ENCODE measurements around the gene ARID1B. TPM values are rescaled to one million over a fixed set of nuclear protein-coding genes. Genes with fewer than 3 reads are reported as not detected.

ARID1B gene
- total RNA-seq, 1 donor from 2014 or later: 79.1 TPM

GRCh38 chr6:156808287-156808686 is 31.1 kb downstream of the ARID1B start:
- DNase-seq (ENCODE audit: low spot score): no peak
- intact Hi-C loops (cut with micrococcal nuclease): no loop called here
- peaks cover 7% of the 10 kb centered on the region for H3K36me3 Mint-ChIP-seq (ENCODE audit: low read depth)
- no peaks in the 10 kb centered on the region for H3K27me3 Mint-ChIP-seq (ENCODE audit: insufficient read depth)
- no peak overlapping the region for H3K4me3 Mint-ChIP-seq
- H3K4me1 Mint-ChIP-seq (ENCODE audit: low read depth): peaks cover 41% of the 10 kb centered on the region
- peaks cover 4% of the 10 kb centered on the region for H3K9me3 Mint-ChIP-seq
- H3K27ac Mint-ChIP-seq: no peak overlapping the region

- peaks cover 4% of the 10 kb centered on the region for H3K9me3 Mint-ChIP-seq
- H3K36me3 Mint-ChIP-seq (ENCODE audit: low read depth): peaks cover 7% of the 10 kb centered on the region
- H3K27me3 Mint-ChIP-seq (ENCODE audit: insufficient read depth): no peaks in the 10 kb centered on the region
- peaks cover 33% of the 10 kb centered on the region for H3K4me1 Mint-ChIP-seq (ENCODE audit: low read depth)
- H3K4me3 Mint-ChIP-seq: no peak overlapping the region
- no peak overlapping the region for H3K27ac Mint-ChIP-seq
- DNase-seq (ENCODE audit: low spot score): no peak
- intact Hi-C loops (cut with micrococcal nuclease): no loop called here
Measured at GRCh38 chr6:156809034-156809433, 31.9 kb downstream of the ARID1B start.

DNA sequence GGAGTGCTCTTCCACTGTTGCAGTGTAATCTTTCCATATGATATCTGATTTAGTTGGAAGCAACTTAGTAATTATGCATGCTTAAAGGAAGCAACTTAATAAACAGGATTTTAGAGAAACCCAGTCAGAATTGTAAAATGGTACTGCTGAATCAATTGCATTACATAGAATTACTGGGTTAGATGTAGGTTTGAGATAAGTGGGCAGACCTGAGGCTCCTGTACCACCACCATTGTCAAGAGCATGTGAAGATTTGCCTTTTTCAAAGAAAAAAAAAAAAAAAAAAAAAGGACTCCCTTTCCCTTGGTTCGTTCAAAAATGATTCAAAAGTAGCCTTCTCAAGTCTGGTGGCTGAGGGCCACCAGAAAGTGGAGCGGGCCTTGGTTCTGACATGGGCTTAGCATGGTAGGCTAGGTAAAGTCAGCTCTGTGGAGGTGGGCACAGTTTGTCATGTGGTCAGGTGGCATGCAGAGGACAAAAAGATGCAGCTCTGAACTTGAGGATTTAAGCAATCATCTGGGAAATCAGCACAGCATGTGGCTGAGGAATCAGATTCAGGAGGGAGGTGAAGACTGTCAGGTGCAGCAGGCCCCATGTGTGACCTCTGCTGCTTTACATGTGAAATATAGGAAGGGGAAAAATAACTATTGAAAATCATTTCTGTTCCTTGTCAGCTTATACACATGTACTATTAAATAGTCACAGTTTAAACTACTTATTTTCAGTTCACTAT is 32.4 kb downstream of the ARID1B start:
- no peaks in the 10 kb centered on the region for H3K27me3 Mint-ChIP-seq (ENCODE audit: insufficient read depth)
- DNase-seq (ENCODE audit: low spot score): no peak
- intact Hi-C loops (cut with micrococcal nuclease): no loop called here
- H3K4me1 Mint-ChIP-seq (ENCODE audit: low read depth): peaks cover 33% of the 10 kb centered on the region
- H3K36me3 Mint-ChIP-seq (ENCODE audit: low read depth): peaks cover 7% of the 10 kb centered on the region
- no peak overlapping the region for H3K4me3 Mint-ChIP-seq
- H3K27ac Mint-ChIP-seq: no peak overlapping the region
- H3K9me3 Mint-ChIP-seq: peaks cover 4% of the 10 kb centered on the region

DNA sequence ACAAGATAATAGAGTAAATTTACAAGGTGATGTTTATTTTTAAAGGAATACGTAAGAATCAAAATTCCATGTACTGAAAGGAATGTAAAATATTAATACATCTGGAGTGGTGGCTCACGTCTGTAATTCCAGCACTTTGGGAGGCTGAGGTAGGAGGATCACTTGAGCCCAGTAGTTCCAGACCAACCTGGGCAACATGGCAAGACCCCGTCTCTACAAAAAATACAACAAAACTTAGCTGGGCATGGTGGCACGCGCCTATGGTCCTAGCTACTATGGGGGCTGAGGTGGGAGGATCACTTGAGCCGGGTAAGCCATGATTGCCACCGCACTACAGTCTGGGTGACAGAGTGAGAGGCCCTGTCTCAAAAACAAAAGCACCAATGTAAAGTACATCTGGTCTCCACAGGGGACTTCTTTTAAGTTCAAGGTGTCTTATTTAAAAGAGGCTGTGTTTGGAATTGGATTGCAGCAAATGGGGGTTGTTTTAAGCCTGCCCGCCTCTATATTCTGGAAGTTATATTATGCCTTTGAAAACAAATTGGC is 36.9 kb downstream of the ARID1B start:
- peaks cover 7% of the 10 kb centered on the region for H3K36me3 Mint-ChIP-seq (ENCODE audit: low read depth)
- DNase-seq (ENCODE audit: low spot score): no peak
- no peaks in the 10 kb centered on the region for H3K27me3 Mint-ChIP-seq (ENCODE audit: insufficient read depth)
- peaks cover 20% of the 10 kb centered on the region for H3K4me1 Mint-ChIP-seq (ENCODE audit: low read depth)
- peaks cover 4% of the 10 kb centered on the region for H3K9me3 Mint-ChIP-seq
- H3K27ac Mint-ChIP-seq: no peak overlapping the region
- H3K4me3 Mint-ChIP-seq: no peak overlapping the region
- intact Hi-C loops (cut with micrococcal nuclease): no loop called here

- Mint-ChIP-seq H3K4me1 (ENCODE audit: low read depth) (peaks cover 26% of the 10 kb centered on the region), H3K27ac (no peak overlapping the region), H3K27me3 (ENCODE audit: insufficient read depth) (no peaks in the 10 kb centered on the region), H3K9me3 (no peaks in the 10 kb centered on the region), H3K4me3 (no peak overlapping the region), H3K36me3 (ENCODE audit: low read depth) (no peaks in the 10 kb centered on the region)
- no peak for DNase-seq (ENCODE audit: low spot score)
- intact Hi-C loops (cut with micrococcal nuclease): no loop called here
Measured at GRCh38 chr6:156816505-156816904, 39.3 kb downstream of the ARID1B start.

GRCh38 chr6:156820089-156820798 is 43.1 kb downstream of the ARID1B start:
- Mint-ChIP-seq H3K4me3 (no peak overlapping the region), H3K27ac (peak overlapping the region; percentile 10), H3K9me3 (no peaks in the 10 kb centered on the region), H3K4me1 (ENCODE audit: low read depth) (peaks cover 36% of the 10 kb centered on the region), H3K27me3 (ENCODE audit: insufficient read depth) (no peaks in the 10 kb centered on the region), H3K36me3 (ENCODE audit: low read depth) (no peaks in the 10 kb centered on the region)
- no peak for DNase-seq (ENCODE audit: low spot score)
- intact Hi-C loops (cut with micrococcal nuclease): no loop called here

DNA sequence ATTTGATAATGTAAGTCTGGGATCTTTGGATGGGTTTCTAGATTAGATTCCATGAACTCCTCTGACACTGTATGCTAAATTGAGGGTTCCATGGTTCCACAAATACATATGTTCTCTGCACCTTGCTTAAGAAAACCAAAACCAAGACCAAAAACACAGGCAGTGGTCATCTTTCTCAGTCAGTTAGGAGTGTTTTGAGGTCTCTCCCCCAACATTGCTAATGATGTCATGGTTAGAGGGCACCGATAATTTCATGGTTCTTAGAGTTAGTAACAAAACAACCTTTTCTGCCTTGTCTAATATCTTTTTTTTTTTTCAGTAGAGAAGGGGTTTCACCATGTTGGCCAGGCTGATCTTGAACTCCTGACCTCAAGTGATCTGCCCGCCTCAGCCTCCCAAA is 44.5 kb downstream of the ARID1B start:
- DNase-seq (ENCODE audit: low spot score): no peak
- intact Hi-C loops (cut with micrococcal nuclease): no loop called here
- Mint-ChIP-seq H3K9me3 (no peaks in the 10 kb centered on the region), H3K27ac (no peak overlapping the region), H3K4me3 (no peak overlapping the region), H3K4me1 (ENCODE audit: low read depth) (peaks cover 44% of the 10 kb centered on the region), H3K36me3 (ENCODE audit: low read depth) (no peaks in the 10 kb centered on the region), H3K27me3 (ENCODE audit: insufficient read depth) (no peaks in the 10 kb centered on the region)

DNA sequence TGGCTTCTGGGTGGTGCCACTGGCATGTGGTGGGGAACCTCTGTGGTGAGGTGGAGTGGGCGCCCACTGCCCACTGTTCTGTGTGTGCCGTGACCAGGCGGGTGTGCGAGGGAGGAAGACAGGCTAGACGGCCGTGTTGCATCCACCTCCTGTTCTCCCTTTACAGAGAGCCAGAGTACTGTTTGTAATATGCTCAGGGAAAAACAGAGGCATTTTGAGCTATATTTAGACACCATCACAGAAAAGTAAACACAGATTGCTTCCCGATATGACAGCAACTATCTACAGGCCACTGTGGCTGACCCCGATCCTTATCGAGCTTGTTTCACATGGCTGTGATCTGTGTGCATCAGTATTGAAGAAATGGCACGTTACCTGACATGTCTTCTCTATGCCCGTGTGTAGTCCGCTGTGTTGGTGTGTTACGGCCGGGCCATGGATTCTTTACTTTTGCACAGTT is 45.6 kb downstream of the ARID1B start:
- peaks cover 44% of the 10 kb centered on the region for H3K4me1 Mint-ChIP-seq (ENCODE audit: low read depth)
- H3K27ac Mint-ChIP-seq: no peak overlapping the region
- H3K9me3 Mint-ChIP-seq: no peaks in the 10 kb centered on the region
- no peaks in the 10 kb centered on the region for H3K27me3 Mint-ChIP-seq (ENCODE audit: insufficient read depth)
- no peak for DNase-seq (ENCODE audit: low spot score)
- no peak overlapping the region for H3K4me3 Mint-ChIP-seq
- no peaks in the 10 kb centered on the region for H3K36me3 Mint-ChIP-seq (ENCODE audit: low read depth)
- intact Hi-C loops (cut with micrococcal nuclease): no loop called here

DNA sequence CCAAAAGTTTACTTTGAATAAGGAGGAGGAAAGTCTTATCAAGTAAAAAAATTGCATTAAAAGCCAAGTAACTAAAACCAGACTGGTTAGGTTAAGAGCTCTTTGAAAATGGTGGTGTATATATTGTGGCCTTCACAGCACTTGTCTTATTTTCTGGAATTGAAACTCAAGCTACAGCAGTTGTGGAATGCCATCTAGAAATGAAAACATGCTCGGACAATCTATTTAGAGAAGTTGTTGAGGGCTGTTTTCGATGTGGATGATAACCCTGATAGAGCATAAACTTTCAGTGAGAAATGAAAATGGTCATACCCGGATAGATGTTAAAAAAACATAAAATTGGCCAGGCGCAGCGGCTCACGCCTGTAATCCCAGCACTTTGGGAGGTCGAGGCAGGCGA is 47.0 kb downstream of the ARID1B start:
- Mint-ChIP-seq H3K27me3 (ENCODE audit: insufficient read depth) (no peaks in the 10 kb centered on the region), H3K9me3 (no peaks in the 10 kb centered on the region), H3K36me3 (ENCODE audit: low read depth) (peaks cover 4% of the 10 kb centered on the region), H3K27ac (no peak overlapping the region), H3K4me3 (no peak overlapping the region), H3K4me1 (ENCODE audit: low read depth) (peaks cover 50% of the 10 kb centered on the region)
- DNase-seq (ENCODE audit: low spot score): no peak
- intact Hi-C loops (cut with micrococcal nuclease): no loop called here

DNA sequence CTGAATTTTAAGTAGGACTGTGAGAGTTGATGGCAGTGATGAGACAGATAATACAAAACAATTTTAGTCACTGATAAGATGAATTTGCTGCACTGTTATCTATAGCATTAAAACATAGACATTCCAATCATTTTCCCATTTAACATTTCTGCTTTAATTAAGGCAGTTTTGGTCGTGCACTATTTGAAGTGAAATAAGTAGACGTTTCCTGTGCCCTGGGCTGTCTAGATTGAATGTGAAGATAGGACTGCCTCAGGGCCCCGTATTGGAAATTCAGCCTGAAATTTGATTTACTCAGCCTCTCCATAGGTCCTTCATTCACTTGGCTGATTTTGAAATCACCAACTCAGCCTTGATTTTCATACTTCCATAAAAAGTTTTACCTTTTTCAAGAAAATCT is 48.3 kb downstream of the ARID1B start:
- peaks cover 39% of the 10 kb centered on the region for H3K4me1 Mint-ChIP-seq (ENCODE audit: low read depth)
- intact Hi-C loops (cut with micrococcal nuclease): no loop called here
- H3K27ac Mint-ChIP-seq: no peak overlapping the region
- DNase-seq (ENCODE audit: low spot score): no peak
- H3K4me3 Mint-ChIP-seq: no peak overlapping the region
- no peaks in the 10 kb centered on the region for H3K27me3 Mint-ChIP-seq (ENCODE audit: insufficient read depth)
- no peaks in the 10 kb centered on the region for H3K9me3 Mint-ChIP-seq
- H3K36me3 Mint-ChIP-seq (ENCODE audit: low read depth): peaks cover 4% of the 10 kb centered on the region

- H3K4me3 Mint-ChIP-seq: no peak overlapping the region
- H3K9me3 Mint-ChIP-seq: no peaks in the 10 kb centered on the region
- intact Hi-C loops (cut with micrococcal nuclease): no loop called here
- peaks cover 32% of the 10 kb centered on the region for H3K4me1 Mint-ChIP-seq (ENCODE audit: low read depth)
- DNase-seq (ENCODE audit: low spot score): no peak
- H3K27ac Mint-ChIP-seq: no peak overlapping the region
- H3K27me3 Mint-ChIP-seq (ENCODE audit: insufficient read depth): no peaks in the 10 kb centered on the region
- H3K36me3 Mint-ChIP-seq (ENCODE audit: low read depth): peaks cover 4% of the 10 kb centered on the region
Measured at GRCh38 chr6:156826290-156826955, 49.2 kb downstream of the ARID1B start.

- no peak for DNase-seq (ENCODE audit: low spot score)
- H3K4me3 Mint-ChIP-seq: no peak overlapping the region
- intact Hi-C loops (cut with micrococcal nuclease): no loop called here
- H3K4me1 Mint-ChIP-seq (ENCODE audit: low read depth): peaks cover 22% of the 10 kb centered on the region
- H3K27me3 Mint-ChIP-seq (ENCODE audit: insufficient read depth): no peaks in the 10 kb centered on the region
- no peaks in the 10 kb centered on the region for H3K9me3 Mint-ChIP-seq
- peak overlapping the region; percentile 53 for H3K27ac Mint-ChIP-seq
- peaks cover 10% of the 10 kb centered on the region for H3K36me3 Mint-ChIP-seq (ENCODE audit: low read depth)
Measured at GRCh38 chr6:156827382-156827781, 50.2 kb downstream of the ARID1B start.

GRCh38 chr6:156828280-156828703 is 51.1 kb downstream of the ARID1B start:
- intact Hi-C loops (cut with micrococcal nuclease): no loop called here
- Mint-ChIP-seq H3K4me1 (ENCODE audit: low read depth) (peaks cover 19% of the 10 kb centered on the region), H3K27me3 (ENCODE audit: insufficient read depth) (no peaks in the 10 kb centered on the region), H3K27ac (no peak overlapping the region), H3K4me3 (no peak overlapping the region), H3K9me3 (no peaks in the 10 kb centered on the region), H3K36me3 (ENCODE audit: low read depth) (peaks cover 10% of the 10 kb centered on the region)
- DNase-seq (ENCODE audit: low spot score): no peak

Measured in activated T-helper 1 cell treated with anti-CD3 and anti-CD28 coated beads, Interleukin-12 subunit alpha, Interleukin-12 subunit beta, Interleukin-2, Interleukin-4 antibody, amounts not matched to agents 30 ng/mL and 10 ng/mL and 1 ng/mL, durations not matched to agents 14 hours and 24 hours and 36 hours (primary cell).